GM12801 (cell line): ENCODE data around the gene UNC5C.

Experiments
- CTCF ChIP-seq: IDR thresholded peaks from one replicate; pipeline ENCODE4 v1.5.1; 2011; ENCODE audit warnings: control low read depth; ENCODE audit not compliant: insufficient read length; ENCODE audit errors: extremely low read depth

The UNC5C gene

DNA sequence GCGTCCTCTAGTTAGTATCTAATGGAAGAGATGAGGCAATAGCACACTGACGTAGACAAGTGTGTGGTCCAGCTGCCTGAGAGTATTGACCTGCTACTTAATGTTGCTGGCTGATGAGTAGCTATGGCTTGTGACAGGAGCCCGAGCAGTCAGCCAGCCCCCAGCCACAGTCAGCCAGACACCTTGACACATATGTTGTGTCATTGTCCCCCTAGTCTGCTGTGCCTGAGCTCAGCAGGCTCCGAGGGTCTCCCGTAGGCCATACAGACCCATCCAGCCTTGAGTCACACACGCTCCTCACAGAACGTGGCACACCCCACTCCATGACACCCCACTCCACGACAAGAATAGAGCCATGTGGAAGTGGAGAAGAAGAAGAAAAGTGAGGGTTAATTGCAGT is 362.1 kb downstream of the UNC5C start:
- TF ChIP-seq CTCF: no peak

GRCh38 chr4:95183656-95184408 is 364.9 kb downstream of the UNC5C start:
- no peak for TF ChIP-seq CTCF

GRCh38 chr4:95181996-95182306 is 366.8 kb downstream of the UNC5C start:
- no peak for TF ChIP-seq CTCF

GRCh38 chr4:95181243-95181995 is 367.4 kb downstream of the UNC5C start:
- TF ChIP-seq CTCF: no peak

GRCh38 chr4:95180531-95181242 is 368.1 kb downstream of the UNC5C start:
- TF ChIP-seq CTCF: no peak

DNA sequence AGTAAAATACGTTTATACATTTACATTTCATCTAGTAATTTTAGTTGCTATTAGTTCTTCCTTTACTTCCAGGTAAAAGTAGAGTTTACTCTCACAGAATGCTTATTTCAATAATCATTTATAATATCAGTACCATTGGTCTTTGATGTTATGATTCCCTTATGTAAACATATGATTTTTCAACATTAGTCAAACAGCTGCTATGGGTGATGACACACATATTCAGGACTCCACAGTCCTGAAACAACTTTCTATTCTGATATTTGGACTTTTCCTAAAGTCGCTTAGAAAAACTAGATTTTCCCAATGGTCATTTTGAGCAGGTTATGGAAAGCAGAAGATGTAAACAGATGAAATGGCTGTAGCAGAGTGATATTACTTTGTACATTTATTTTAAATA is 369.8 kb downstream of the UNC5C start:
- TF ChIP-seq CTCF: no peak

DNA sequence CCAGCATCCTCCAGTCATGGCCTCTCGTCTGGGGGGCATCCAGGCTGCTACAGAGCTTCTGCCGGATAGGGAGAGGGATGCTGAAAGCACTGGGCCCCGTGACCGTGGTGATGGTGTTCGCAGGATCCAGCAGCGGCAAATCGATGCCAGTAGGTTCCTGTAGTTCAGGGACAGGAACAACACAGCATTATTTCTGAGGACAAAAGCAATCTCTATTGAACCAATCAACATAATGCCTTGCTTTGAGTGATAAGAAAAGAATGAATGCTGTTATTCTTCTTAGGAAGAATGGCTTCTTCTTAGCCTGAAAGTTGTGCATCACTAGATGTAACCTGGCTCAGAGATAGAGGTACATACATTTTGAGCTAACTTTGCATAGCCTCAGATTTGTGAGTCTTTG is 378.6 kb downstream of the UNC5C start:
- no peak for TF ChIP-seq CTCF
